Measurements from ENCODE around the gene FGFBP1.

FGFBP1 gene

DNA sequence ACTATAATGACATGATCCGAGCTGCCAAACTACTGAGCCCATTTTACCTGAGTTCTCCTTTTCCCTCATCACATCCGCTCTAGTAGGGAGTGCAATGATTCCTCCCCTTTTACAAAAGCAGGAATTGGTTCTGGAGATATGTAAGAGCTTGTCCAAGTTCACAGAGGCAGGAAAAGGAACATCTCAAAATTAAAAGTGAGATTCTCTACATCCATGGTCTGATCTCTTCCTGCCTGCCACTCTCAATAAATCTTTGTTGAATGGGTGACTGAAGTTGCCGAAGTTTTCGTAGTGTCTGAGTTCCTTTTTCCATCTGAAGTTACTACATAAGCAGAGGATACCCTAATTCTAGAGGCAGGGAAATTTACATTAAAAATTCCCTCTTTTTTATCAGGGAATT is at the start of gene FGFBP1:
Gene FGFBP1 (minus strand): TSS at position 101 of the 400 bp plus-strand sequence. CDS start 2,108 bp downstream, outside the sequence.
- no peak for DNase-seq (ENCODE audit: low read depth)

DNA sequence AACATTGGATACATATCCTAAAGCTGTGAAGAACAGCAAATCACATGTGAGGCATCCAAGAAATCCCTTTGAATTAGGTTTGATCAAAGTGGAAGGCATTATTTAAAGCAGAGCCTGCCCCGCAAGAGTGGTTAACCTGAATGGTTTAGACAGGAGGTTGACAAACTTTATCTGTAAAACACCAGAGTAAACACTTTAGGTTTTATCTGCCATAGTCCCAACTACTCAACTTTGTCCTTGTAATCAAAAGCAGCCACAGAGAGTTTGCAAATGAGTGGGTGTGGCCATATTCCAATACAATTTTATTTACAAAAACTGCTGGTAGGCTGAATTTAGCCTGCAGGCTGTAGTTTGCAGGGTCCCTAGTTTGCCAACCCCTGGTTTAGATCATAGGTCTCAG is 49.7 kb upstream of the FGFBP1 start:
- DNase-seq (ENCODE audit: low read depth), result no peak

GRCh38 chr4:15986907-15987306 is 48.4 kb upstream of the FGFBP1 start:
- no peak for DNase-seq (ENCODE audit: low read depth)

GRCh38 chr4:15983610-15984009 is 45.1 kb upstream of the FGFBP1 start:
- DNase-seq (ENCODE audit: low read depth), result no peak

DNA sequence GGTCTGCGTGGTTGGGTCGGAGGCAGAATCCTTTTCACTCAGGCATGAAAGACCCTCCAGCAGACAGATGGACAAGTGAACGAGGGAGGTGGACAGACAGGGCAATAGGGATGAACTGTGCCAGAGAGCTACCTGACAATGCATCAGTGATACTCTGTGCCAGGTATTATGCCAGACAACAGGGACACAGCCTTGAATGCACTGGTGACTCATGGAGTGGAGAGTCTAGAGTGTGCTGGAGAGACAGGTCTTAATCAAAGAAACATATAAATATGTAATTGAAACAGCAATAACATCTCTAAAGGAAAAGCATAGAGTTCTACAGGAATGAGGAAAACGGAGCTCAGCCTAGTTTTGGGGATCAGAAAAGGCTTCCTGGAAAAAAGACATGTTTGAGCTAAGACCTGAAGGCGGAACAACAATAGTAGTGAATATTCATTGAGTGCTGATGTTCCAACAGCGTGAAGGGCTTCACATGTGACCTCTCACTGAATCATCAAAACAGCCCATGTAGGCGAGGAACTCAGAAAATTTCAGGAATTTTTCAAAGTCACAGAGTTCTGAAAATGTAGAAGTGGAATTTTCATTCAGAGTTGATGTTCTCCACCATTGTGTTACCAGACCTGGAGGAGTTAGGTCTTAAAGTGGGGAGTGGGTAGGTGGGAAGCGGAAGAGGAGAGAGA is 44.4 kb upstream of the FGFBP1 start:
- no peak for DNase-seq (ENCODE audit: low read depth)

DNA sequence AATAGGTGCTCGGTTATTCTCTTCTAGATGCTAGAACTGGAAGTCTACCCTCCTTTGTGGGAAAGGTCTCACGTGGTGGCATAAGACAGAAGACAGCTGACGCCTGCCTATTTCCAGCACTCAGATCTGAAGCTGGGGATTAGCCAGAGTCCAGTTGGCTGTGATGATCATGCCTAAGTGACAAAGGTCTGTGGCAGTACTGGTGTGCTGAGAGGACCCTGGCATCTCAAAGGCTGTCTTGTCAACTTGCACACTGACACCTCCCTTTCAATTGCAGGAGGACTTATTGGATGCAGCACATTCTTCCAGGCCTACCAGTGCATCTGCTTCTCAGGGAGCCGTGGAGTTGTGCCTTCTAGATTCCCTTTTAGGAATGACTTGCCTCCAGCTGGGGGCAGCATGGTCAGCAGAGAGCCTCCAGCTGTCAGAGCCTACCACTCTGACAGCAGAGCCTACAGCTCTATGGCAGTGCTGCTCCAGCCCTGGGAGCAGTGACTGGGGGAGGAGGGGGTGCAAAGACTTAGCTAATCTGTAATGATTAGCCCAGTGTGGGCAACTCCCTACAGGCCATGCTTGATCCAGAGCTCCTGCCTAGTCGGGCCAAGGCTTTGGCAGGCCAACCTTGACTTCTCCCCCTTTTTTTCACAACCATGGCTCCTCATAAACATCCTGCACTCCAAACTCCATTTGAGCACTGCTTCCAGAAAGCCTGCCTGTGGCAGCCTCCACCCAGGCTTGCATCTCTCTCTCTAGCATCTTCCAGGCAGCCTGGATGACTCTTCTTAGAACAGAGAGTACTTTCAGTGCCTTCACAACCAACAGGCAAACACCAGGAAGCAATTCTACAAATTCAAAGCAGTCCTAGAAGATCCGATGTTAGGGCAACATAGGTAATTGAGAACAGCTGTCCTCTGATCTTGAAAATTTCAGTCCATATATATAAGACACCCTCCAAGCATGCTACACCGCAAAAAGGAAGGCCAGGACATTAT is 38.2 kb upstream of the FGFBP1 start:
- DNase-seq (ENCODE audit: low read depth), result no peak

DNA sequence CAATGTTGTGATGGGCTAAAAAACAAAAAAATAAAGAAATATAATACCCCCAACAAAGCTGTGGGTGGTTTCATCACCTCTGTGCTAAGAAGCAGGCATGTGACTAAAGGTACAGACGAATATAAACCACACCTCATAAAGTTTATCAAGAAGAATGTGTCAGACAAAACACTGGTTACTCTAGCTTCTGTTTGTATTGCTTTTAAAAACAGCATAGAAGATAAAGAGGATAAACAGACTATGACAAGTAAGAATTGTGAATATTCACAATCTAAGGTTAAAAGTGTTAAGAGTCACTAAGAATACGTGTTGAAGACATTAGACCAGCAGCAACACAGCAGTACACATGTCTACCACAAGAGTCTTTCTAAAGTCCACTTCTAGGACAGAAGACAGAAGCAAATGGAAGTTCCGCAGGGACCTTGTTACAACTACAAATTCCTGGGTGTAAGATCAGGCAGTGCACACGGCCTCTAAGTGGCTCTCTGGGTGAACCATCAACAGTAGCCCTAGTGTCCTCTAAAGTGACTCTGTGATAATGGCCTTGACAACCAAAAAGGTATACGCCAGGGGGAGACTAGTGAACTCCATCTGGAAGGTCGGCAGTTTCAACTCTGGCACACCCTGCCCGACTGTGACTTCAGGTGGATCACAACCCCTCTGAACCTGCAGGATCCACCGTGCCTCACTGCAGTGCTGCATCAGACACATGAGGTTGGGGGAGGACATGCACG is 32.7 kb upstream of the FGFBP1 start:
- DNase-seq (ENCODE audit: low read depth), result no peak

DNA sequence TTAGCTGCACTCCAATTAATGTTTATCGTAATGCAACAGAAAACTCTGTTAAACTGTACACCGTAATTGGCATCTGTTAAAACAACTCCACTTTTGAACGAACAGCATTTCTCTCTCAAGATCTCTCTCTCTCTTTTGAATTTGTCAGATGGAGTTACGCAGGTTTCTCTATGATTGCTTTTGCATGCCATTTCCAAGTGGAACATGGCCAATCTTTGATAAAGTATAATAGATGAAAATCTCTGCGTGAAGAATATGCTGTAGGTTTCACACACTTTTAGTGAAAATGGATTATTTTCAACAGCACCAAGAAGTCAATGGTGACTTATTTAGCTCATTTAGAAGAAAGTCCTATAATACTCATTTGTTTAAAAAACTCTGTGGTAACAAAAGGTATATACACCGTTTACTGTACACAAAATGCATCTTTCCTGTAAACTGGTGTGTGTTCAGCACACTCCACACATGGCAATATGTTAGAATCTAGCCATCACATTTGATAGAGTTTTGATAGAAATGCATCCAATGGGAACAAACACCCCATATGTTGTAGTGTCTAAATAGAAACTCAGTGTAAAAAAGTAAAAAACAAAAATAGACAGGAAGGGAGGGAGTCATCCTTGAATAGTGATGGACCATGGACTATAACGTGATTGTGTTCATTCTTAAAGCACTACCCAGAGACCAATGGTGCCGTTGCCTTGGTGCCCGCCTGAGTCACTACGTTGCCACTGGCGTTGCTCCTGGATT is 30.2 kb upstream of the FGFBP1 start:
- DNase-seq (ENCODE audit: low read depth), result no peak

DNA sequence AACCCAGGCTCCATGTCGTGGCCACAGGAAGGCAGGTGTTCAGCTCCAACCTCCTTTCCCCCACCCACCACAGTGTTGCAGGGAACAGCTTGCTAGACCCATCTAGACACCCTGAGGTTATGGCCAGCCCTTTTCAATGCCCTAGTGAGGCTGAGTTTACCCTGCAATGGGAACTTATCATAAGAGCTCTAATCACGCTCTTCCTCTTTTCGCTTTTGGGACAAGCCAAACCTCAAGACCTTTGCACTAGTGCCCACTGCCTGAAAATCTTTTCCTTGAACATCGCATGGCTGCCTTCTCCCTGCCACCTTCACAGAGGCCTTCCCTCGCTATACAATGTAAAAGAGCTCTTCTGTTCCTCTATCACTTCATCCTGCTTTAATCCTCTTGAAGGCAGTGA is 26.8 kb upstream of the FGFBP1 start:
- DNase-seq (ENCODE audit: low read depth), result no peak

DNA sequence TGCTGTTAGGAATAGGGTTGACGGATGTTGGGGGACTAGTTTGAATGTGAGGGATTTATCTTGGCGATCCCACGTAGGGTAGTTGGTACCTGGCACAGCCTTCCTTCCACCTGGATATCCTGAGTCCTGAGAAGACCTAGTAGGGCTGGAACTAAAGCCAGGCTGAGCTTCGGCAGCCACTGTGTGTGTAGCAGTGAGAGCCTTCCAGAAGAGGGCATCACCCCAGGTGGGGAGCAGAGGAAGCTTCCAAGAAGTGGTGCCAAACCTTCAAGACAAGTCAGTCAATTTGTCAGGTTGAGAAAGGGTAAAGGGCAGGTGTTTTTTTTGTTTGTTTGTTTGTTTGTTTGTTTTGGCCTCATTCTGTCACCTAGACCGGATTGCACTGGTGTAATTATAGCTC is 25.6 kb upstream of the FGFBP1 start:
- DNase-seq (ENCODE audit: low read depth), result no peak

DNA sequence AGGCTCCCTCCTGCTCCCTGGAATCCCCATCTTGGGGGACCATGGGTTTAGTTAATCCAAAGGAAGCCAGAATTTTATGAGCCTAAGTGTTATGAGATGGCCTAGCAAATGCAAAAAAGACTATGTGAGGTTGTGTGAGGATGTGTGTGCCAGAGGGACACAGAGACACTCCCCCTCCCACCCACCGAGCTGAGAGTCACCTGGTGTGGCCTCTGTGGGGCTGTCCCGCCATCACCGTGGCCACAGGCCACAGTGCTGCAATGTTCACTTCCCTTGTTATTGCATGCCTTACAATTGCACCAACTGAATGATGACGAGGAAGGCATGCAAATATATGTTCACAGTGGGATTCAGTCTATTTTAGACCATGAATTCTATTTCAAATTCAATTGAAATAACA is 25.0 kb upstream of the FGFBP1 start:
- DNase-seq (ENCODE audit: low read depth), result peak; percentile 30

GRCh38 chr4:15963001-15963451 is 24.5 kb upstream of the FGFBP1 start, which contains the start of gene FGFBP2:
Gene FGFBP2, minus strand, starts transcription at chr4:15963175. Its CDS starts 46 bp downstream, at chr4:15963129.
- peak; percentile 36 for DNase-seq (ENCODE audit: low read depth)

- no peak for DNase-seq (ENCODE audit: low read depth)
These were observed 23.4 kb upstream of the FGFBP1 start for GRCh38 chr4:15961781-15962510.

DNA sequence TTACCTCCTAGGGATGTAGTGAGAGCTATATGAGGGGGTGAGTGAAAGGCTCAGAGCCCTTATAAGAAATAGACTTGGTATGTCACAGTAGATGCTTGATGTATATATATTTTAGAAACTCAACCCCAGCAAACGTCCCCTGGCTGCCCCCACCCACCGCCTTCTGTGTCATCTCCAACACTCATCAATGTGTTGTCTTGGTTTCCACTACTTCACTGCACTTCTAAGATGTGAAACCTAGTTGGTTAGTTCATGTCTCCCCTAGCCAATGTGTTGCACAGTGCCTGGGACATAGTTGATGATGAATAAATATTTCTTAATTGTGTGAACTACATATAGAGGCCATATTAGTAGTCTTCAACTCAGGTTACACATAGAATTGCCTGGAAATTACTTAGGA is 20.0 kb upstream of the FGFBP1 start:
- no peak for DNase-seq (ENCODE audit: low read depth)

- DNase-seq (ENCODE audit: low read depth), result peak; percentile 76
These were observed 17.8 kb upstream of the FGFBP1 start for GRCh38 chr4:15956179-15956850.

GRCh38 chr4:15955670-15956069 is 17.1 kb upstream of the FGFBP1 start:
- DNase-seq (ENCODE audit: low read depth), result no peak

- no peak for DNase-seq (ENCODE audit: low read depth)
These were observed 15.1 kb upstream of the FGFBP1 start for GRCh38 chr4:15953625-15954024.

DNA sequence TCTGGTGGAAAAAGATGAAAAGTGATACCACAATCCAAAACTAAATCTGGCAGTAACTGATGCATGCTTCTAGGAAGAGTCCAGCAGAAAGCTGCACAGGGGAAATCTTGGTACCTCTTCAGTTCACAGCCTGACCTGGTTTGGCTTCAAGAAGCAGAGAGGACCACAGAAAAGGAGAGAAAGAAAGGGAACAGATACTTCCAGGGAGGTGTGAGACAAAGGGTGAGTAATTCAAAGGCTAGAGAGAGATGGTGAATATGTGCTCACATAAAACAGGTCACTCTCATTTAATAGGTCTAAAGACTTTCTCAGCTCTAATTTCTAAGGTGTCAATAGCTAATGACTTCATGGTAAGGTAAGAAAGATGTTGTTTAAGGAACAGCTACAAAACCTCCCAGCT is 13.2 kb upstream of the FGFBP1 start:
- DNase-seq (ENCODE audit: low read depth), result no peak

GRCh38 chr4:15948826-15949225 is 10.3 kb upstream of the FGFBP1 start:
- no peak for DNase-seq (ENCODE audit: low read depth)

GRCh38 chr4:15947684-15948083 is 9.1 kb upstream of the FGFBP1 start:
- DNase-seq (ENCODE audit: low read depth), result no peak

Data from stimulated activated CD8-positive, alpha-beta memory T cell treated with anti-CD3 and anti-CD28 coated beads, Interleukin-7, amount 100 ng/mL, for 24 hours (primary cell).